NB4 (cell line): Measurements from ENCODE around the gene GRIK4.

Source experiments
- MAX ChIP-seq: IDR thresholded peaks from 2 replicates; pipeline ENCODE4 v1.6.1; 2011; ENCODE audit warnings: low read depth, low read length
- MYC ChIP-seq: IDR thresholded peaks from 2 replicates; pipeline ENCODE4 v1.6.1; 2011; ENCODE audit warnings: low read depth, low read length
- POLR2A ChIP-seq: IDR thresholded peaks from 2 replicates; pipeline ENCODE4 v1.6.1; 2011; ENCODE audit warnings: mild to moderate bottlenecking; ENCODE audit not compliant: insufficient read length; ENCODE audit errors: extremely low read depth
- TF ChIP-seq, protein P1 (sequence below): IDR thresholded peaks from one replicate; pipeline ENCODE4 v1.5.1; 2012; ENCODE audit warnings: low read depth, low read length

DNA sequence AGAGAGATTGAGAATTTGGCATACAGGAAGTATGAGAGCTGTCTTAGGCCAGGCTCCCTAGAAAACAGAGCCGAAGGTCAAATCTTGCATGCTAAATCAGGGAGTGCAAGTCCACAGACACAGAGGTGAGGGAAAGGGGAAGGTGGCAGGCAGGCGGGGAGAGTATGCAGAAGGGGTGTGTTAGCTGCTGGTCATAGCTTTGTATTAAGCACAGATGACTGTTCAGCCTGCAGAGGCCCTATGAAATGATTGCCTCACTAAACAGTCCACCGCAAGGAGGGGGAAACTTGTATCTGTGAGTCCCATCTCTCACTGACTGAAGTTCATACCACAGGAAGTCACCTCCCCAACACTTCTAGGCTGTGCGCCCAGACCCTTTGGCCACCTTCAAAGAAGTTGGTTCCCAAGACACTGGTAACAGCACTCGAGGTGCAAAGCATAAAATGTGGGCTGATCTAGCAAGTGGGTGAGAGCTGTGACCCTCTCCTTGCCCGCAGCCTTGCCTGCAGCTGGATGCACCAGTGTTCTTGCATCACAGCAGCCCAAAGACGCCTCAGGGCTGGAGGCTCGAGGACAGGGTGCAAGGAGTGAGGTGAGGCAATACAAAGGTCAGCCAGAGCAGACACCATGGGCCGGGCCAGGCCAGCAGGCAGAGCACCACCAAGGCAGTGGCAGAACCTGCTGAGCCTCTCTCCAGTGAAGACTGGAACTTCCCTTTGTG lies 397.1 kb downstream of the GRIK4 start:
- TF ChIP-seq, protein P1, sequence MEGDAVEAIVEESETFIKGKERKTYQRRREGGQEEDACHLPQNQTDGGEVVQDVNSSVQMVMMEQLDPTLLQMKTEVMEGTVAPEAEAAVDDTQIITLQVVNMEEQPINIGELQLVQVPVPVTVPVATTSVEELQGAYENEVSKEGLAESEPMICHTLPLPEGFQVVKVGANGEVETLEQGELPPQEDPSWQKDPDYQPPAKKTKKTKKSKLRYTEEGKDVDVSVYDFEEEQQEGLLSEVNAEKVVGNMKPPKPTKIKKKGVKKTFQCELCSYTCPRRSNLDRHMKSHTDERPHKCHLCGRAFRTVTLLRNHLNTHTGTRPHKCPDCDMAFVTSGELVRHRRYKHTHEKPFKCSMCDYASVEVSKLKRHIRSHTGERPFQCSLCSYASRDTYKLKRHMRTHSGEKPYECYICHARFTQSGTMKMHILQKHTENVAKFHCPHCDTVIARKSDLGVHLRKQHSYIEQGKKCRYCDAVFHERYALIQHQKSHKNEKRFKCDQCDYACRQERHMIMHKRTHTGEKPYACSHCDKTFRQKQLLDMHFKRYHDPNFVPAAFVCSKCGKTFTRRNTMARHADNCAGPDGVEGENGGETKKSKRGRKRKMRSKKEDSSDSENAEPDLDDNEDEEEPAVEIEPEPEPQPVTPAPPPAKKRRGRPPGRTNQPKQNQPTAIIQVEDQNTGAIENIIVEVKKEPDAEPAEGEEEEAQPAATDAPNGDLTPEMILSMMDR, result no peak
- TF ChIP-seq POLR2A (no peak), MYC (peak; percentile 57; the same call in 1 of the 2 replicates), MAX (peak; percentile 52; the same call in 1 of the 2 replicates)
